Mucosa of stomach (tissue), 1 donor: ENCODE results near the gene FNDC11.
A peak's percentile ranks its signal among the peaks of the same experiment; 100 is the strongest.
"Not testable (repeated sequence)": the region's sequence is repeated elsewhere in the genome, so short reads cannot be mapped to it uniquely, and the experiment has no call there.

Experiments
- H3K27me3 ChIP-seq: one replicate; pipeline ENCODE4 v1.7.0; 2013; ENCODE audit warnings: mild to moderate bottlenecking, low read length; ENCODE audit not compliant: control insufficient read depth, insufficient read depth
- H3K36me3 ChIP-seq: one replicate; pipeline ENCODE4 v1.7.0; 2013; ENCODE audit warnings: low read length; ENCODE audit not compliant: control insufficient read depth, insufficient read depth
- H3K4me1 ChIP-seq: one replicate; pipeline ENCODE4 v1.7.0; 2013; ENCODE audit warnings: mild to moderate bottlenecking, low read length; ENCODE audit not compliant: control insufficient read depth, insufficient read depth
- H3K4me3 ChIP-seq: one replicate; pipeline ENCODE4 v1.7.0; 2013; ENCODE audit warnings: low read length
- H3K9ac ChIP-seq: one replicate; pipeline ENCODE4 v1.7.0; 2013; ENCODE audit warnings: mild to moderate bottlenecking, low read length, moderate library complexity
- H3K9me3 ChIP-seq: one replicate; pipeline ENCODE4 v1.7.0; 2013; ENCODE audit warnings: mild to moderate bottlenecking, low read length, moderate library complexity; ENCODE audit not compliant: control insufficient read depth
- donor health status: Pancreatic carcinoma.

Gene FNDC11, protein sequence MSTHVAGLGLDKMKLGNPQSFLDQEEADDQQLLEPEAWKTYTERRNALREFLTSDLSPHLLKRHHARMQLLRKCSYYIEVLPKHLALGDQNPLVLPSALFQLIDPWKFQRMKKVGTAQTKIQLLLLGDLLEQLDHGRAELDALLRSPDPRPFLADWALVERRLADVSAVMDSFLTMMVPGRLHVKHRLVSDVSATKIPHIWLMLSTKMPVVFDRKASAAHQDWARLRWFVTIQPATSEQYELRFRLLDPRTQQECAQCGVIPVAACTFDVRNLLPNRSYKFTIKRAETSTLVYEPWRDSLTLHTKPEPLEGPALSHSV

DNA sequence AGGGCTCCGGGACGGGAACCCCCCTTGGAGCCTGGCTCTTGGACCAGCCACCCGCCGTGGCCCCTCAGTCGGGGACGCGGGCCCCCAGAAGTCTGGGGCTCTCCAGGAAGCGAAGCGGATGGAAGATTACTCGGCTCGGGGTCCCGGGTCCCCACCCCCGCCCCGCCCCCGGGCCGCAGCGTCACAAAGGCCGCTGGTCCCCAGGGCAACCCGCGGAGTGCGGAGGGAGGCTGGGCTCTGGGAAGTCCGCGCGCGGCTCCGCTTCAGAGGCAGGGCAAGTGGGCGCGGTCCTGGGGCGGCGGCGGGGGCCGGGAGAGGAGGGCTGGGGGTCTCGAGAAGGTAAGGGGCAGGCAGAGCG, at the start of gene FNDC11:
TSS of gene FNDC11 (plus strand) at position 227 of the 358 bp plus-strand sequence. CDS start 1,505 bp downstream, outside the sequence.
- peaks cover 12% of the 10 kb centered on the region for H3K27me3 ChIP-seq
- H3K36me3 ChIP-seq, result no peaks in the 10 kb centered on the region
- H3K9me3 ChIP-seq, result no peaks in the 10 kb centered on the region
- H3K4me1 ChIP-seq, result peaks cover 20% of the 10 kb centered on the region
- H3K9ac ChIP-seq, result peak within 1 kb of the TSS; percentile 39
- peak within 1 kb of the TSS; percentile 8 for H3K4me3 ChIP-seq

DNA sequence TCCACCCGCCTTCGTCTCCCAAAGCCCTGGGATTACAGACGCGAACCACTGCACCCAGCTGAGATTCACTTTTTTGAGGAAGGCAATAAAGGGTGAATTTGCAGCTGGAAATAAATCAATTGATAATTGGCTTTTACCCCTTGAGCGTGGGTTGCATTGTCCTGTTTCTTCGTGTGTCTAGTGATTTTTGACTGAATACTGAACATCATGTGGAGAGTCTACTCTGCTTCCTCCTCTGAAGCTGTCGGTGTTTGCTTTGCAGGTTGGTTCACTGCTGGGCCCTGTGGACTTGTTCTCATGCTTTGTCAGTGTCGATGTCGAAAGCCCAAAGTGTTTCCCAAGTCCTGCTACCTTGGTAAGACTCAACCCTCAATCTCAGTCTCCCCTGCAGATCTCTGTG, 49.3 kb upstream of the FNDC11 start:
- Histone ChIP-seq H3K27me3 (peaks cover 42% of the 10 kb centered on the region), H3K36me3 (no peaks in the 10 kb centered on the region), H3K4me3 (no peak overlapping the region), H3K9ac (no peak overlapping the region), H3K9me3 (no peaks in the 10 kb centered on the region), H3K4me1 (no peaks in the 10 kb centered on the region)

DNA sequence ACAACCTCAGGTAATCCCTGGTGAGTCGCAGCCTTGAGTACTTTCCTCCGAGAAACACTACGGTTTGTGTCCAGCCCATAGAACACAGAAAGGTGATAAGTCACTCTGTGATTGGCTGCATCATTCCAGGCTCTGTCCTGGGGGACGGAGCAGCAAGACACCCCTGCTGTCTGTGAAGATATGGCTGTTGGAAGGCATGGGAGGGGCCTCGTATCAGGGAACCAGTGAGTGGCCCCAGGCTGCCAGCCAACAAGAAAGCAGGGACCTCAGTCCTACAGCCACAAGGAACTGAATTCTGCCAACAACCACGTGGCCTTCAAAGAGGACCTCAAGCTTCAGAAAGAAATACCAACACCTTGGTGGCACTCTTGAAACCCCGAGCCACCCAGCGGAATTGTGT, 48.7 kb upstream of the FNDC11 start:
- no peaks in the 10 kb centered on the region for H3K9me3 ChIP-seq
- peaks cover 35% of the 10 kb centered on the region for H3K27me3 ChIP-seq
- H3K4me3 ChIP-seq, result no peak overlapping the region
- no peaks in the 10 kb centered on the region for H3K36me3 ChIP-seq
- no peaks in the 10 kb centered on the region for H3K4me1 ChIP-seq
- no peak overlapping the region for H3K9ac ChIP-seq

DNA sequence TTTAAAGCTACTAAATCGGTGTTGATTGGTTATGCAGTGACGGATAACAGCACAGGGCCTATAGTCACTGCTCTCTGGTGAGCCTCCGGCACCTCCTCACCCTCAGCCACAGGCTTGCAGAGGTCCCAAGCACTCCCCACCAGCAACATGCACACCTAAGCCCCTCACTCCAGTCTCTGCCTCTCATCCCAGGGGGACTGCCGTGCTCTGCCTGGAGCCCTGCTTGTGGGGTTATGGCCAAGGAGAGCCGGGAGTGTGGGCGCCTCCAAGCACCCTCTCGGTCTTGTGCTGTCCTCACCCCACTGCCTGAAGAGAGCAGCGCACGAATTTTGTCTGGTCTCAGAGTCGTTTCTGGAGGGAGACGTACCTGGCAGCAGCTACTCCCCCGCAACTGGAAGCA, 48.2 kb upstream of the FNDC11 start:
- Histone ChIP-seq H3K4me3 (no peak overlapping the region), H3K4me1 (no peaks in the 10 kb centered on the region), H3K9ac (no peak overlapping the region), H3K27me3 (peaks cover 34% of the 10 kb centered on the region), H3K9me3 (no peaks in the 10 kb centered on the region), H3K36me3 (no peaks in the 10 kb centered on the region)

DNA sequence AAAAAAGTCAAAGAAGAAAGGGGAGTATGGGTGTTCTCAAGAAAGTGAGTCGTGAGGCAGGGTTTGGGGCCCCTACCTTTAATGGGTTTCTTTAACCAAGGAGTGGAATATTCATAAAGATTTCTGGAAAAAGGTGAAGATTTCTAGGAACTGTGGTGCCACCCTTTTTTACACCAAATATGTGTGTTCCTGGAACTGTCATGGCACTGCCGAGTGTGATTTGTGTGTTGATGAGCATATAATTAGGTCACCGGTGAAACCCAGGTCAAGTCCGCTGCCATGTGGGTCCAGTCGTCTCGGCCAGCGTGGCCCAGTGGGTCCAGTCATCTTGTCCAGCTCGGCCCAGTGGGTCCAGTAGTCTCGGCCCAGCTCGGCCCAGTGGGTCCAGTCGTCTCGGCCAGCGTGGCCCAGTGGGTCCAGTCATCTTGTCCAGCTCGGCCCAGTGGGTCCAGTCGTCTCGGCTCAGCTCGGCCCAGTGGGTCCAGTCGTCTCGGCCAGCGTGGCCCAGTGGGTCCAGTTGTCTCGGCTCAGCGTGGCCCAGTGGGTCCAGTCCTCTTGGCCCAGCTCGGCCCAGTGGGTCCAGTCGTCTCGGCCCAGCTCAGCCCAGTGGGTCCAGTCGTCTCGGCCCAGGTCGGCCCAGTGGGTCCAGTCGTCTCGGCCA, 46.7 kb upstream of the FNDC11 start:
- Histone ChIP-seq H3K9ac (no peak overlapping the region), H3K4me3 (no peak overlapping the region), H3K36me3 (no peaks in the 10 kb centered on the region), H3K9me3 (no peaks in the 10 kb centered on the region), H3K27me3 (peaks cover 30% of the 10 kb centered on the region), H3K4me1 (no peaks in the 10 kb centered on the region)

DNA sequence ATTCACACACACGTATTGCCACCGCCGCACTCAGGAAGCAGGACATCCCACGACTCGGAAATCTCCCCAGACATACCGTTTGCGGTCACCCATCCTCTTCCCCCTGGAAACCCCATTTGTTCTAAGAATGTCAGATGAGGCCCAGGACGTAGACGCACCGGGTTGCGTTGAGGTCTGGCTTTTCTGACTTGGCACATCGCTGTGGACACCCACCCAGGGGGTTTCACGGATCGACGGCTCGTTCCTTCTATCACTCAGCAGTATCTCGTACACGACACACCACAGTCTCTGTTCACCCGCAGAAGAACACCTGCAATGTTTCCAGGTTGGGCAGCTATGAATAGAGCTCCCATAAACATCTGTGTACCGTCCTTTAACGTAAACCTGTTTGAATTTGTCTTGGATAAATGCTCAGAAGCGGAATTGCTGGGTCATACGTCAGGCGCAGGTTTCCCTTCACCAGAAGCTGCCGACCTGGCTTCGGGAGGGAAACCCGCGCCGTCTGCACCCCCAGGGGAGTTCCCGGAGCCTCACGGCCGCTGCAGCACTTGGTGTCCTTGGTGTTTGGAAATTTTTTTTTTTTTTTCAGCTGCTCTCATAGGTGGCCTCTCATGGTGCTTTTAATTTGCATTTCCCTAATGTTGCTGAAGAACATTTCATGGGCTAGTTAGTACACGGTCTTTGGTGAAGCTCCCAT, 45.7 kb upstream of the FNDC11 start:
- no peak overlapping the region for H3K9ac ChIP-seq
- H3K4me1 ChIP-seq, result no peaks in the 10 kb centered on the region
- no peak overlapping the region for H3K4me3 ChIP-seq
- H3K27me3 ChIP-seq, result peaks cover 22% of the 10 kb centered on the region
- no peaks in the 10 kb centered on the region for H3K9me3 ChIP-seq
- H3K36me3 ChIP-seq, result no peaks in the 10 kb centered on the region

DNA sequence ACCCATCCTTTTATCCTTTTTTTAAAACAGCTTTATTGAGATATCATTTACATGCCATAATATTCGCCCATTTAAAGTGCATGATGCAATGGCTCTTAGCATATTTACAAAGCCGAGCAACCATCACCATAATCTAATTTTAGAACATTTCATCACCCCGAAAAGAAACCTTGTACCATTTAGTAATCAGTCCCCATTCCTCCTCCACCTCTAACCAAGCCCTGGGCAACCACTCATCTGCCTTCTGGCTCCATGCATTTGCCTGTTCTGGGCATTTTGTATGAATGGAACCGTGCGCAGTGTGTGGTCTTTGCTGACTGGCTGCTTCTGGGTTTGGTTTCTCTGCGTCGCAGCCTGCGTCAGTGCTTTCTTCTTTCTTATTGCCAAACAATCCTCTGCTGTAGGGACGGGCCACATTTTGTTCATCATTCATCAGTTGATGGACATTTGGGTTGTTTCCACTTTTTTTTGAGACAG, 44.8 kb upstream of the FNDC11 start:
- no peaks in the 10 kb centered on the region for H3K9me3 ChIP-seq
- H3K4me3 ChIP-seq, result no peak overlapping the region
- no peaks in the 10 kb centered on the region for H3K36me3 ChIP-seq
- H3K27me3 ChIP-seq, result peaks cover 16% of the 10 kb centered on the region
- H3K9ac ChIP-seq, result no peak overlapping the region
- H3K4me1 ChIP-seq, result no peaks in the 10 kb centered on the region

DNA sequence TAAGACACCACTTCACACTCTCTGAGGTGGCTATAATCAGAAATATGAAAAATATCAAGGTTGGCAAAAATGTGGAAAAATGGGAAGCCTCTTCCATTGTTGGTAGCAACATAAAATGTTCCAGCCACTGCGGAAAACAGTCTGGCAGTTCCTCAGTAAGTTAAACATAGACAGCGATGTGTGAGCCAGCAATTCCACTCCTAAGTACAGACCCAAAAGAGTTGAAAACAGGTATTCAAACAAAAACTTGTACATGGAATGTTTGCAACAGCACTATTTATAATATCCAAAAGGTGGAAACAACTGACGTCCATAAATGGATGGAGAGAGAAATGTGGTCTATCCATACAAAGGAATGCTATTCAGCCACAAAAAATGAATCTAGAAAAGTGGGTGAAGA, 40.8 kb upstream of the FNDC11 start:
- Histone ChIP-seq H3K36me3 (no peaks in the 10 kb centered on the region), H3K4me3 (no peak overlapping the region), H3K27me3 (peaks cover 4% of the 10 kb centered on the region), H3K9me3 (no peaks in the 10 kb centered on the region), H3K9ac (no peak overlapping the region), H3K4me1 (no peaks in the 10 kb centered on the region)

DNA sequence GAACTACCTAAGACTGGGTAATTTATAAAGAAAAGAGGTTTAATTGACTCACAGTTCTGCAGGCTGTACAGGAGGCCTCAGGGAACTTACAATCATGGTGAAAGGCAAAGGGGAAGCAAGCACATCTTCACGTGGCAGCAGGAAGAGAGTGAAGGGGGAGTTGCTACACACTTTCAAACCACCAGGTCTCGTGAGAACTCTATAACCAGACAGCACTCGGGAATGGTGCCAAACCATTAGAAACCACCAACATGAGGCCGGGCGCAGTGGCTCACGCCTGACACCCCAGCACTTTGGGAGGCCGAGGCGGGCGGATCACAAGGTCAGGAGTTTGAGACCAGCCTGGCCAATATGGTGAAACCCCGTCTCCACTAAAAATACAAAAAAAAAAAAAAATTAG, 39.4 kb upstream of the FNDC11 start:
- not testable (repeated sequence) for H3K27me3 ChIP-seq, H3K4me3 ChIP-seq, H3K4me1 ChIP-seq, H3K36me3 ChIP-seq, H3K9me3 ChIP-seq, H3K9ac ChIP-seq

DNA sequence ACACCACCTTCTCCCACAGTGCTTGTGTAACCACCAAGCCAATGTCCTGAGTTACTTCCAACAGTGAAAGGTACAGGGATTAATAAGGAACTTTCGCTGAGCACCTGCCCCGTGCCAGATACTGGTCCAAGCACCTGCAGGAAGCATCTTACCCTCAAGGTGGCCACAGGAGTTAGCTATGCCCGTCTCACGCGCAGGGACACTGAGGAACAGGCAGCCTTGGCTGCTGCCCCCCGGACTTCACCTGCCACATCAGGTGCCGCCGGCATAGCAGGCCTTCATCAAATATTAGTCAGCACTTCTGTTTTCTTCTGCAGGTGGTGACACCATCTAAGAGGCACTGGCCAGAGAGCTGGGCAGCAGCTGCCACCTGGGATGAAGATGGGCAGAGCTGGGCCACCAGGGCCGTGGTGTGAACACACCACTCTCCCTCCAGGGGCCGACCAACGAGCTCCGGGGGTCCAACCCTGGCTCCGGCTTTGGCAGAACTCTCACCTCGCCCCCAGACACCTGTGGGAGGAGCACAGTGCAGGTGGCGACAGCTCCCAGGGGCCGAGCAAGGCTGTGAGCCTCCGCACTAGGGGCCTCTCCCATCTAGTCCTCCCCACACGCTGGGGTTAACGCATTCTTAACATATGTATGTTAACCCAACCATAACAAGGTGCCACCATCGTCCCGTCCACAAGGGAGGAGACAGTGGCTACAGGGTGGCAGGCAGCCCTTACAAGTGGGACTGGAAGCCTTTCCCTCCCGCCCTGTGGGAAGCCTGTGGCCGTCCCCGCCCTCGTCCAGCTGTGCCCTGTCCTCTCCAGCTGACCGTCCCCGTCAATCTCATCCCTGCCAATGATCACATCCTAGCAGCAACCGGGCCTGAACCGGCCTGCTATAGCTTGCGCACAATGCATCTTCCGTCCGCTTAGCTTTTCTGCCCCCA, 36.3 kb upstream of the FNDC11 start:
- Histone ChIP-seq H3K4me1 (peaks cover 19% of the 10 kb centered on the region), H3K27me3 (no peaks in the 10 kb centered on the region), H3K9ac (no peak overlapping the region), H3K36me3 (peaks cover 11% of the 10 kb centered on the region), H3K4me3 (no peak overlapping the region), H3K9me3 (no peaks in the 10 kb centered on the region)

DNA sequence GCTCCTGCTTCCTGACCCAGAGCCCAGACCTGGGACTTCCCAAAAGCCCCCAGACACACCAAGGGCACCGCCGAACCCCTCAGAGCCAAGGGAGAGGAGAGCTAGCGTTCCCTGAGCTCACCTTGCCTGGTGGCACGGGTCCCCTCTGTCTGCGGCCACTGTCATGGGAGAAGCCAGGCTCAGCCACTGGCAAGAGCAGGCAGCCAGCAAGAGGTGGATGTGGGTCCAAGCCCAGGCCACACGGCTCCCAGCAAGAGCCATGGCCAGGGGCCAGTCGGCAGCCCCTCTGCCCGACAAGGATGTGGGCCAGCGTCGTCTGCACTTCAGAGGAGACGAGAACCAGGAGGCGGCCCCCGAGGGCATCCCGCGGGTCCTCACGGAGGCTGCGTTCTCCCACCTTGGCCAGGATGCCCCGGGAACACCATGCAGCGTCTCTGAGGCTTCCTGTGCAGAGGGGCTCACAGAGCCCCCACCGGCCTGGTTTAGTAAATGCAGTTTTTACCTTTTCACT, 35.6 kb upstream of the FNDC11 start:
- H3K9me3 ChIP-seq, result no peaks in the 10 kb centered on the region
- H3K27me3 ChIP-seq, result no peaks in the 10 kb centered on the region
- H3K4me1 ChIP-seq, result peaks cover 25% of the 10 kb centered on the region
- H3K4me3 ChIP-seq, result no peak overlapping the region
- H3K9ac ChIP-seq, result no peak overlapping the region
- peaks cover 11% of the 10 kb centered on the region for H3K36me3 ChIP-seq
